GM12892 (cell line): ENCODE measurements around the gene SMC4.

Experiments used
- POLR2A ChIP-seq: IDR thresholded peaks from 2 replicates; pipeline ENCODE4 v1.6.1; 2011; ENCODE audit warnings: low read depth, low read length, control low read depth
- POLR2AphosphoS5 ChIP-seq: IDR thresholded peaks from 2 replicates; pipeline ENCODE4 v1.6.1; 2011; ENCODE audit warnings: low read depth, low read length, control low read depth

GRCh38 chr3:160365869-160366522 is 33.5 kb upstream of the SMC4 start:
- TF ChIP-seq POLR2A: no peak
- no peak for TF ChIP-seq POLR2AphosphoS5
